Esophagus squamous epithelium (tissue), 5 donors: ENCODE results near the gene NR5A2. TPM values are rescaled to one million over a fixed set of nuclear protein-coding genes. Genes with fewer than 3 reads are reported as not detected.

Source experiments
- DNase-seq: peaks from one replicate; lab custom pipeline; 2025; lab: John Stamatoyannopoulos, UW
- H3K27ac ChIP-seq, 4 donors: fragments of 200-600 bp; sonication (generic); one replicate each; pipeline ENCODE4 v1.5.1; 2016 to 2019; ENCODE audit warnings: mild to moderate bottlenecking in 1 of 4
- H3K27me3 ChIP-seq, 4 donors: fragments of 200-600 bp; sonication (generic); 1 replicate in 3 of 4; 2 replicates in 1 of 4; pipeline versions ENCODE4 v1.5.1 to v1.6.0; 2017 to 2021; ENCODE audit warnings: antibody characterized with exemption in 1 of 4
- H3K36me3 ChIP-seq, 3 donors: fragments of 200-600 bp; sonication (generic); one replicate each; pipeline ENCODE4 v1.5.1; 2016 to 2019
- H3K4me1 ChIP-seq, 3 donors: fragments of 200-600 bp; sonication (generic); one replicate each; pipeline ENCODE4 v1.5.1; 2017 to 2019
- H3K4me3 ChIP-seq, 4 donors: fragments of 200-600 bp; sonication (generic); 1 replicate in 3 of 4; 2 replicates in 1 of 4; pipeline ENCODE4 v1.5.1; 2016 to 2019; ENCODE audit warnings: mild to moderate bottlenecking in 2 of 4, moderate library complexity in 1 of 4
- H3K9me3 ChIP-seq, 3 donors: fragments of 200-600 bp; sonication (generic); one replicate each; pipeline ENCODE4 v1.5.1; 2016 to 2019
- POLR2A ChIP-seq, 4 donors: fragments of 450-650 bp; IDR thresholded peaks; one replicate each; pipeline ENCODE4 v1.6.1; 2017; ENCODE audit warnings: antibody characterized with exemption in 4 of 4, mild to moderate bottlenecking in 4 of 4, moderate library complexity in 3 of 4
- WGBS, 2 donors: methylation state at CpG; one replicate each; pipeline ENCODE4 v1.1.5; 2018; 5-methylcytosine and 5-hydroxymethylcytosine counted together
- intact Hi-C: fragments of 100-400 bp; cut with DNase I; formaldehyde crosslinking; loops from one replicate; pipeline ENCODE4 v1.15.0; 2022
- total RNA-seq, 4 donors: library from RNA; depleted of rRNA; stranded (reverse); fragments of >200 nt; gene quantifications; one replicate each; pipeline ENCODE4 v1.1.0, GENCODE V29; 2016
- TF ChIP-seq, protein P1 (sequence below), 6 experiments: fragments of 450-650 bp in 4 of 6; fragments of 200-600 bp in 2 of 6; sonication (generic) in 2 of 6; IDR thresholded peaks; one replicate each; pipeline ENCODE4 v1.5.1; 2016 to 2019; ENCODE audit warnings: antibody characterized with exemption in 6 of 6, mild to moderate bottlenecking in 4 of 6, moderate library complexity in 4 of 6
- donor health status: DM: yes; HTN: yes; CAD: no.

The NR5A2 gene
- total RNA-seq, 4 donors from 2014 or later: 0.30 to 4.2 (median 0.87) TPM

DNA sequence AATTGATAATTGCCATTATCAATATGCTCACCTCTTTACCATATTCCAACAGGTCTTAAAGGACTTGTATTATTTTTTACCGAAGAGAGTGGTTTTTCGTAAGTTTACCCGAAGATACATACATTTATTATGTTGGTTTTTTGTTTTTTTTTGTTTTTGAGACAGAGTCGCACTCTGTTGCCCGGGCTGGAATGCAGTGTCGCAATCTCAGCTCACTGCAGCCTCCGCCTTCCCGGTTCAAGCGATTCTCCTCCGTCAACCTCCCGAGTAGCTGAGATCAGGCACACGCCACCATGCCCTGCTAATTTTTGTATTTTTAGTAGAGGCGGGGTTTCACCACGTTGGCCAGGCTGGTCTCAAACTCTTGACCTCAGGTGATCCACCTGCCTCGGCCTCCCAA lies 30.8 kb downstream of the NR5A2 start:
- 88 to 91% methylated on average over 15 of the region's 15 CpGs for WGBS, 2 donors
- peaks cover 0 to 12% (median 0%) of the 10 kb centered on the region in 4 donors for H3K27me3 ChIP-seq

DNA sequence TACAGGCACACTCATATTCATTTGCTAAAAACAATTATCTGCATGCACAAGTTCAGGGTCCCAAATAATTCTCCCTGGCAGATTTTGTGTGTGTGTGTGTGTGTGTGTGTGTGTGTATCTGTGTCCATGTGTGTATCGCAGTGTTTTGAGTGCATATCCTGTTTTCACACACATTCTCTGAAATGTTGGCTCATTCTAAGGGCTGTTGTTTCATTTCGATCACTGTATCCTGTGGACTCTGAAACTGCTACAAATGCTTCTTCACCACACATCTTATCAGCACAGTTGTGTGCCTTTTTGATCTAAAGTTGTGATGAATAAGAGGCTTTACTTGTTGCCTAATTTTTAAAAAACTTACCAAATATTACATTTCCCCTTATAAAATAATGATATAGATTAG lies 34.6 kb downstream of the NR5A2 start:
- TF ChIP-seq, protein P1, sequence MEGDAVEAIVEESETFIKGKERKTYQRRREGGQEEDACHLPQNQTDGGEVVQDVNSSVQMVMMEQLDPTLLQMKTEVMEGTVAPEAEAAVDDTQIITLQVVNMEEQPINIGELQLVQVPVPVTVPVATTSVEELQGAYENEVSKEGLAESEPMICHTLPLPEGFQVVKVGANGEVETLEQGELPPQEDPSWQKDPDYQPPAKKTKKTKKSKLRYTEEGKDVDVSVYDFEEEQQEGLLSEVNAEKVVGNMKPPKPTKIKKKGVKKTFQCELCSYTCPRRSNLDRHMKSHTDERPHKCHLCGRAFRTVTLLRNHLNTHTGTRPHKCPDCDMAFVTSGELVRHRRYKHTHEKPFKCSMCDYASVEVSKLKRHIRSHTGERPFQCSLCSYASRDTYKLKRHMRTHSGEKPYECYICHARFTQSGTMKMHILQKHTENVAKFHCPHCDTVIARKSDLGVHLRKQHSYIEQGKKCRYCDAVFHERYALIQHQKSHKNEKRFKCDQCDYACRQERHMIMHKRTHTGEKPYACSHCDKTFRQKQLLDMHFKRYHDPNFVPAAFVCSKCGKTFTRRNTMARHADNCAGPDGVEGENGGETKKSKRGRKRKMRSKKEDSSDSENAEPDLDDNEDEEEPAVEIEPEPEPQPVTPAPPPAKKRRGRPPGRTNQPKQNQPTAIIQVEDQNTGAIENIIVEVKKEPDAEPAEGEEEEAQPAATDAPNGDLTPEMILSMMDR (IDR thresholded peaks at IDR 0.05): no peak
- TF ChIP-seq POLR2A (IDR thresholded peaks at IDR 0.05): no peak

More for the DNA sequence above, 30.8 kb downstream of the NR5A2 start:
- Histone ChIP-seq H3K9me3 (no peaks in the 10 kb centered on the region), H3K4me3 (no peak overlapping the region), H3K27ac (no peak overlapping the region), H3K36me3 (no peaks in the 10 kb centered on the region), H3K4me1 (no peaks in the 10 kb centered on the region)
- DNase-seq: no peak
- TF ChIP-seq, protein P1 (IDR thresholded peaks at IDR 0.05): no peak
- no peak for TF ChIP-seq POLR2A (IDR thresholded peaks at IDR 0.05)
- intact Hi-C loops: no loop called here

DNA sequence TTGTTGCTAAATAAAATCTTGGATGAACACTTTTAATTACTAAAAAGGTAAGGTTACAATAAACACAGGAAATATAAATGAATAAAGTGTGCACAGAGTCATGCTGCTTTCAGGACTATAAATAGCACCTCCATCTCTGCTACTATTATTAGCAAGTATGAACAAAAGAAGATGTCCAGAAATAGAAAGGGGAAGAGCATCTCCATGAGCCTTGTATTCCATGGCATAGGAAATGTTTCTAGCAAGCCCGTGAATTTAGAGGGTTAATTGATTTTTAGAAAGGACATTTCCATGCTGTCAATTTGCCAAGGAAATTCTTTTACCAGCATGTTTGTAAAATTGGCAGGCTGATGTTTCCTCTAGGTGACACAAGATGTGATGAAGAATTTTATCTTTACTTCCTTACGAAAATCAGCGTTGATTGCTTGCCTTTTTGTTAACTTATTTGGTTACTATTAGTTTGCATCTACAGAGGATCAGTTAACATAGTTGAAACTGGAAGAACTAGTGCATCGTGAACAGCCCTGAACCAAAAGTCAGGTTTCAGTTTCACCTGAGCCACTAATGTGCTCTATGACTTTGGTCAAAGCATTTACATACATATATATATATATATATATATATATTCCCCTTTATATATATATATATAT lies 45.3 kb downstream of the NR5A2 start:
- WGBS, 2 donors: 43 to 45% methylated on average over 4 of the region's 4 CpGs
- no peak overlapping the region for H3K4me3 ChIP-seq
- no peaks in the 10 kb centered on the region for H3K4me1 ChIP-seq
- no peak for DNase-seq
- no peaks in the 10 kb centered on the region for H3K36me3 ChIP-seq
- TF ChIP-seq, protein P1 (IDR thresholded peaks at IDR 0.05): no peak
- TF ChIP-seq POLR2A (IDR thresholded peaks at IDR 0.05): no peak
- no peaks in the 10 kb centered on the region for H3K9me3 ChIP-seq
- intact Hi-C loops: no loop called here
- peaks cover 0 to 48% (median 0%) of the 10 kb centered on the region in 4 donors for H3K27me3 ChIP-seq
- peak overlapping the region in 1 of 4 donors; percentile 30 for H3K27ac ChIP-seq

More for the DNA sequence above, 34.6 kb downstream of the NR5A2 start:
- 50 to 68% methylated on average over 2 of the region's 2 CpGs for WGBS, 2 donors
- intact Hi-C loops: no loop called here
- no peak for DNase-seq
- Histone ChIP-seq H3K27ac (no peak overlapping the region), H3K4me1 (no peaks in the 10 kb centered on the region), H3K9me3 (no peaks in the 10 kb centered on the region), H3K27me3 (peaks cover 0 to 17% (median 0%) of the 10 kb centered on the region in 4 donors), H3K4me3 (no peak overlapping the region), H3K36me3 (no peaks in the 10 kb centered on the region)

DNA sequence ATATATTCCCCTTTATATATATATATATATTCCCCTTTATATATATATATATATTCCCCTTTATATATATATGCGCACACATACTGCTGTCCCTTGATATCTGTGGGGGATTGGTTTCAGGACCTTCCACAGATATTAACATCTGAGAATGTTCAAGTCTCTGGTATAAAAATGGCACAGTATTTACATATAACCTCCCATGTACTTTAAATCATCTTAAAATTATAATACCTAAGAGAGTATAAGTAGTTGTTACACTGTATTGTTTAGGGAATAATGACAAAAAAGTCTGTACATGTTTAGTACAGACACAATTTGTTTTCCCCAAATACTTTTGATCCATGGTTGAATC lies 45.8 kb downstream of the NR5A2 start:
- H3K4me1 ChIP-seq: no peaks in the 10 kb centered on the region
- TF ChIP-seq, protein P1 (IDR thresholded peaks at IDR 0.05): no peak
- no peak for TF ChIP-seq POLR2A (IDR thresholded peaks at IDR 0.05)
- no peaks in the 10 kb centered on the region for H3K9me3 ChIP-seq
- H3K27me3 ChIP-seq: peaks cover 0 to 52% (median 0%) of the 10 kb centered on the region in 4 donors
- 80 to 95% methylated on average over 1 of the region's 1 CpG for WGBS, 2 donors
- no peak overlapping the region for H3K27ac ChIP-seq
- intact Hi-C loops: no loop called here
- no peaks in the 10 kb centered on the region for H3K36me3 ChIP-seq
- H3K4me3 ChIP-seq: no peak overlapping the region
- DNase-seq: no peak

DNA sequence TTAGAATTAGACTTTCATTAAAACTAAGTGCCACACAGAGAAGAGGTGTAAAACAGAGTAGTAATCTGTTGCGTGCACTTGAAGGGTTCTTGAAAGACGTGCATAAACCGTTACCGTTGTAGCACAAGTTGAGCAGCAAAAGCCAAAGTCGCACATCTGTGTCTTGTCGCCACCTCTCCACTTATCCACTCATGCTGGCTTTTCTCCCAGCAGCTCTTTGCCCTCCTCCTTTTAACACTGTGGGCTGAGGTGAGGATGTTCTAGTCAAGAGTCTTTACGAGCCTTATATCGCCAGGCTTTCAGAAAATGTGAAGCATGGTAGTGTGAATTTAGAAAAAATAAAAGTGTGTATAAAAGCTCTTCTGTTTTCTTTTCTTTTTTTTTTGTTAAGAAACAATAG lies 48.0 kb downstream of the NR5A2 start:
- Histone ChIP-seq H3K4me1 (no peaks in the 10 kb centered on the region), H3K4me3 (no peak overlapping the region), H3K27me3 (peaks cover 0 to 50% (median 0%) of the 10 kb centered on the region in 4 donors), H3K36me3 (no peaks in the 10 kb centered on the region), H3K9me3 (no peaks in the 10 kb centered on the region), H3K27ac (peak overlapping the region in 3 of 4 donors; percentile 22 to 49 (median 49))
- TF ChIP-seq POLR2A (IDR thresholded peaks at IDR 0.05): no peak
- TF ChIP-seq, protein P1 (IDR thresholded peaks at IDR 0.05): no peak
- intact Hi-C loops: no loop called here
- no peak for DNase-seq
- WGBS, 2 donors: 22 to 49% methylated on average over 8 of the region's 8 CpGs
